SJCRH30 (cell line): ENCODE data around the gene CDA. TPM values are rescaled to one million over a fixed set of nuclear protein-coding genes. Genes with fewer than 3 reads are reported as not detected.

ENCODE experiments used
- DNase-seq, 2 experiments: peaks; one replicate each; pipeline ENCODE4 v3.0.0-alpha.2; 2015 to 2020
- H3K27ac ChIP-seq: fragments of 250-450 bp; sonication (Bioruptor Pico); 2 replicates; pipeline ENCODE4 v1.5.1; 2020; ENCODE audit warnings: mild to moderate bottlenecking, moderate library complexity
- H3K27me3 ChIP-seq: fragments of 250-450 bp; sonication (Bioruptor Pico); 2 replicates; pipeline ENCODE4 v1.5.1; 2020; ENCODE audit warnings: mild to moderate bottlenecking, moderate library complexity
- H3K36me3 ChIP-seq: fragments of 250-450 bp; sonication (Bioruptor Pico); 2 replicates; pipeline ENCODE4 v1.5.1; 2020; ENCODE audit warnings: mild to moderate bottlenecking, moderate library complexity
- H3K4me1 ChIP-seq: fragments of 250-450 bp; sonication (Bioruptor Pico); 2 replicates; pipeline ENCODE4 v1.5.1; 2020; ENCODE audit warnings: mild to moderate bottlenecking, moderate library complexity
- H3K4me3 ChIP-seq: fragments of 250-450 bp; sonication (Bioruptor Pico); 2 replicates; pipeline ENCODE4 v1.5.1; 2020; ENCODE audit warnings: mild to moderate bottlenecking, moderate library complexity
- H3K9me3 ChIP-seq: fragments of 250-450 bp; sonication (Bioruptor Pico); replicated peaks from 2 replicates; pipeline ENCODE4 v1.5.1; 2020; ENCODE audit warnings: mild to moderate bottlenecking, moderate library complexity
- total RNA-seq: library from RNA; depleted of rRNA; stranded (reverse); fragments of >200 nt; shearing (Covaris generic); gene quantifications from 2 replicates; pipeline ENCODE4 v1.2.3, GENCODE V29; 2014; rRNA removed

CDA gene
- total RNA-seq: not detected in 2 replicates

DNA sequence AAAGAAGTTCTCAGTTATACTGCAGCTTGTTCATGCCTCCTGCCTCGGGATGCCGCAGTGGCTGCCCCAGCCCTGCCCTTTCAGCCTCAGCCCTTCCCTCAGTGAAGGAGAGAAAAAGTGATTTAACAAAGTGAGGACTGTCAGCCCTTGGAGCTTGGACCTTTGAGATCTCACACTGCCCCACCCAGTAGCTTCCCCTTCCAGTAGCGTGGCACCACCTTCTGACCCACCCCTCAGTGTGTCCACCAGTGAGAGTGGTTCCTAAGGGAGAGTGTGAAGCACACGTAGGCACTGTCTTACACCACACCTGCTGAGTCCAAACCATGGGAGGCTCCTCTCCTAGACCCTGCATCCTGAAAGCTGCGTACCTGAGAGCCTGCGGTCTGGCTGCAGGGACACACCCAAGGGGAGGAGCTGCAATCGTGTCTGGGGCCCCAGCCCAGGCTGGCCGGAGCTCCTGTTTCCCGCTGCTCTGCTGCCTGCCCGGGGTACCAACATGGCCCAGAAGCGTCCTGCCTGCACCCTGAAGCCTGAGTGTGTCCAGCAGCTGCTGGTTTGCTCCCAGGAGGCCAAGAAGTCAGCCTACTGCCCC, at the start of gene CDA:
TSS of gene CDA (plus strand) at position 464 of the 592 bp plus-strand sequence. CDS start at position 497, 33 bp downstream.
- no peak for DNase-seq
- Histone ChIP-seq H3K27me3 (peaks cover 9% of the 10 kb centered on the region), H3K27ac (no peak within 1 kb of the TSS), H3K4me1 (no peaks in the 10 kb centered on the region), H3K36me3 (no peaks in the 10 kb centered on the region), H3K4me3 (no peak within 1 kb of the TSS), H3K9me3 (no peaks in the 10 kb centered on the region)

DNA sequence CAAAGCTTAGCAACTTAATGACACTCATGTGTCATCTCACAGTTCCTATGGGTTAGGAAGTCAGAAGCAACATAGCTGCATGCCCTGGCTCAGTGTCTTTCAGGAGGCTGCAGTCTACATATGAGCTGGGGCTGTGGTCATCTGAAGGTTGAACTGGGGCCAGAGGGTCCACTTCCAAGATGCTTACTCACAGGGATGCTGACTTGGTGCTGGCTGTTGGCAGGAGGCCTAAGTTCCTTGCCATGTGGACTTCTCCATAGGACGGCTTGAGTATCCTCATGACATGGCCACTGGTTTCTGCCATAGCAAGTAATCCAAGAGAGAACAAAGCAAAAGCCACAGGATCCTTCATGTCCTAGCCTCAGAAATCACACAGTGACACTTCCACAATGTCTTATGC, 48.6 kb upstream of the CDA start:
- no peak overlapping the region for H3K4me3 ChIP-seq
- H3K27me3 ChIP-seq: peaks cover 25% of the 10 kb centered on the region
- no peaks in the 10 kb centered on the region for H3K4me1 ChIP-seq
- H3K9me3 ChIP-seq: no peaks in the 10 kb centered on the region
- no peak for DNase-seq
- H3K27ac ChIP-seq: no peak overlapping the region
- no peaks in the 10 kb centered on the region for H3K36me3 ChIP-seq

DNA sequence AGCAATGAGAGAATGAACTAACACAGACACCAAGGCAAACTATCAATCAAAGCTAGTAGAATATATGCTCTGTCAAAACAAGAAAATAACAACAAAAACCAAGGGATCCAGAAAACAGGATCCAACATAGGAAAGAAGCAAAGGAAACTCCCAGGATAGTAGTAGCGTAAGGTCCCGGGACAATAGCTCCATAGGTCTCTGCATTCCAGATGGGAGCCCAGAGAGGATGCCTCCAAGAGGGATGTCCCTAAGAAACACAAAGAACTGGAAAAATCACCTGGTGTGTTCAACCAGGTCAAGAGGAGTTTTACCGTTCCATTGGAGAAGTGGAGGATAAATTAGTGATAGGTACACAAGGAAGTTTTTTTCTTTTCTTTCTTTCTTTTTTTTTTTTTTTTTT, 42.3 kb upstream of the CDA start:
- Histone ChIP-seq H3K36me3 (no peaks in the 10 kb centered on the region), H3K4me3 (no peak overlapping the region), H3K27ac (no peak overlapping the region), H3K9me3 (no peaks in the 10 kb centered on the region), H3K27me3 (peaks cover 13% of the 10 kb centered on the region), H3K4me1 (no peaks in the 10 kb centered on the region)
- no peak for DNase-seq

GRCh38 chr1:20551161-20551560, 37.7 kb upstream of the CDA start:
- no peaks in the 10 kb centered on the region for H3K36me3 ChIP-seq
- DNase-seq: no peak
- H3K27me3 ChIP-seq: peaks cover 1% of the 10 kb centered on the region; the same call in 1 of the 2 replicates
- no peaks in the 10 kb centered on the region for H3K9me3 ChIP-seq
- H3K4me3 ChIP-seq: no peak overlapping the region
- no peaks in the 10 kb centered on the region for H3K4me1 ChIP-seq
- no peak overlapping the region for H3K27ac ChIP-seq

DNA sequence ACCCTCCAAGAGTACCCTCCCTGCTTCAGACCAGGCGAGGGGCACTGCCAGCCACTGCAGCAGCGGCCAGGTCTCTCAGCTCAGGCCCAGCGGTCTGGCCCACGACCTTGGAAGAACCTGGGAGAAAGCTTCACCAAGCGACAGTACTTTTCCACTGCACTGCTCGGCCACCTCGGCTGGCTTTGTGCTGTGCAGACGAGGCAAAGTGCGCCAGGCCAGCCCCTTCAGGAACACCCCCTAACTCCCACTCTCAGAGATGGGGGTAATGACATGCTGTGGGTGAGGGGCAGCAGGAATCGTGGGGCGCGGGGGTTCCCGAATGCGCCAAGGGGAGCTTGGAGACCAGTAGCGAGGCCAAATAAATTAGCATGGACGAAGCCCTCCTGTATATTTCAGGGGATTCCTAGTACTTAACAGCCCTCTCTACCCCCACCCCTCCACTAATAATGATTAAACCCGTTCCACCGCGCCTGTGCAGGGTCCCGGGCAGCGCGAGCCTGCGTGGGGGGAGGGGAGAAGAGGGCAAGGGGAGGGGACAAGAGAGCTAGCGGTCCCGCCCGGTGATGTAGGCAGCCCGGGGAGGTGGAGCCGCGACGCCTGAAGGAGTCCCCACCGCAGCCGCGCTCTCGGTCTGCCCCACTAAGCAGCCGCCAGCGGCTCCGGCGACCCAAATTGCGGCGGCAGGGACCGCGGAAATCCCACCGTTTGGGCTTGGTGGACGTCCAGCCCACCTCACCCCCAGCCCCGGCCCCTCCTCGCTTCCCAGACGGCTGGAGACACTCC, 36.8 kb upstream of the CDA start, which contains the start of gene FAM43B:
TSS of gene FAM43B (plus strand) at position 629 of the 783 bp plus-strand sequence. CDS start 401 bp downstream, outside the sequence.
- Histone ChIP-seq H3K4me3 (peak within 1 kb of the TSS; percentile 51), H3K4me1 (no peaks in the 10 kb centered on the region), H3K27ac (peak within 1 kb of the TSS; percentile 38; the same call in 1 of the 2 replicates), H3K9me3 (no peaks in the 10 kb centered on the region), H3K27me3 (peaks cover 3% of the 10 kb centered on the region; the same call in 1 of the 2 replicates), H3K36me3 (no peaks in the 10 kb centered on the region)
- DNase-seq: peak; percentile 62 to 63

DNA sequence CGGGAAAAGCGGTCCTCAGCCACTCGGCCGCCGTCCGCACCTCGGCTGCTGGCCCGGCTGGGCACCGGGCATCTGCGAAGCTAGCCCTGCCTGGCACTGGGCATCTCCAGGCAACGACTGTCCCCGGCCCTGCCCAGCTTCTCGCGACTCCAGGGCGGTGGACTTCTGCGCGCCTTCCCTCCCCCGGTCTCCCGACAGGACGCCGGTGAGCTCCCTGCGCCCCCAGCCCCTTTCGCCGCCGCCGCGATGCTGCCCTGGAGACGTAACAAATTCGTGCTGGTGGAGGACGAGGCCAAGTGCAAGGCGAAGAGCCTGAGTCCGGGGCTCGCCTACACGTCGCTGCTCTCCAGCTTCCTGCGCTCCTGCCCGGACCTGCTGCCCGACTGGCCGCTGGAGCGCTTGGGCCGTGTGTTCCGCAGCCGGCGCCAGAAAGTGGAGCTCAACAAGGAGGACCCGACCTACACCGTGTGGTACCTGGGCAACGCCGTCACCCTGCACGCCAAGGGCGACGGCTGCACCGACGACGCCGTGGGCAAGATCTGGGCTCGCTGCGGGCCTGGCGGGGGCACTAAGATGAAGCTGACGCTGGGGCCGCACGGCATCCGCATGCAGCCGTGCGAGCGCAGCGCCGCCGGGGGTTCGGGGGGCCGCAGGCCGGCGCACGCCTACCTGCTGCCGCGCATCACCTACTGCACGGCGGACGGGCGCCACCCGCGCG, 36.0 kb upstream of the CDA start:
- Histone ChIP-seq H3K27me3 (peaks cover 3% of the 10 kb centered on the region; the same call in 1 of the 2 replicates), H3K4me1 (no peaks in the 10 kb centered on the region), H3K9me3 (no peaks in the 10 kb centered on the region), H3K36me3 (no peaks in the 10 kb centered on the region), H3K27ac (no peak overlapping the region), H3K4me3 (peak overlapping the region; percentile 51)
- no peak for DNase-seq

DNA sequence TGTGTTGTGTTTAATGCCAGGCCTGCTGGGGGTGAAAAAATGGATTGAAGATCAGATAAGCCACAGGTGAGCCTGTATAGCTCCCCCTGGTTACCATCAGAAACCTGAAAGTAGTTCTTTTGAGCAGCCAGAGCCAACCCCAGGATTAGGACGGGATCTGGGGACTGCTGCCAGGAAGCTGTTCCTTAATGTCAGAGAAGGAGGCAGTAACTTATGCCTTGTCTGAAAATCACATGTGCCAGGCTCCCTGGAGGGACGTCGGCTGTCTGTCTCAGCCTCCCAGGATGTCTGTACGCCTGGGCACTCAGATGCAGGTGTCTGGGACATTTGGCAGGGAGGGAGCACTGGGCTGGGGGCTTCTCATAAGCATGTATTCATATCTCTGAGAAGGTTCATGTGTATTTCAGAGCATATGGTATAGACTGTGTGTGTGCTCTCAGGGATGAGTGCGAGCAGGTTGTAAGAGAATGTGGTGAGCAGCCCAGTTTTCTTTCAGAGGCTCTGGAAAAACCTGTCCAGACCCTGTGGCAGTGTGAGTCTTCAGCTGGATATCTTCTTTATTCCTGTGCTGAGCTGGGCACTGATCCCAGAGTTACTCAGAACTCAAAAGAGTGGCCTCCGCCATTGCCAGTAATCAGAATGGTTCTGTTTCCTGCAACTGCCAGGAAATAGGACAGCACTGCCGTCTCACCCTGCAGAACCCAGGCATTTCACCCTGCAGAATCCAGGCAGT, 33.7 kb upstream of the CDA start:
- Histone ChIP-seq H3K4me3 (no peak overlapping the region), H3K27me3 (peaks cover 3% of the 10 kb centered on the region; the same call in 1 of the 2 replicates), H3K27ac (no peak overlapping the region), H3K36me3 (no peaks in the 10 kb centered on the region), H3K4me1 (no peaks in the 10 kb centered on the region), H3K9me3 (no peaks in the 10 kb centered on the region)
- no peak for DNase-seq

GRCh38 chr1:20555758-20556120, 33.2 kb upstream of the CDA start:
- Histone ChIP-seq H3K27ac (no peak overlapping the region), H3K4me3 (no peak overlapping the region), H3K36me3 (no peaks in the 10 kb centered on the region), H3K27me3 (peaks cover 3% of the 10 kb centered on the region; the same call in 1 of the 2 replicates), H3K4me1 (no peaks in the 10 kb centered on the region), H3K9me3 (no peaks in the 10 kb centered on the region)
- no peak for DNase-seq

- Histone ChIP-seq H3K36me3 (no peaks in the 10 kb centered on the region), H3K4me3 (no peak overlapping the region), H3K9me3 (no peaks in the 10 kb centered on the region), H3K27me3 (peaks cover 3% of the 10 kb centered on the region; the same call in 1 of the 2 replicates), H3K27ac (no peak overlapping the region), H3K4me1 (no peaks in the 10 kb centered on the region)
- no peak for DNase-seq
Observed at GRCh38 chr1:20558191-20558590, 30.7 kb upstream of the CDA start.

DNA sequence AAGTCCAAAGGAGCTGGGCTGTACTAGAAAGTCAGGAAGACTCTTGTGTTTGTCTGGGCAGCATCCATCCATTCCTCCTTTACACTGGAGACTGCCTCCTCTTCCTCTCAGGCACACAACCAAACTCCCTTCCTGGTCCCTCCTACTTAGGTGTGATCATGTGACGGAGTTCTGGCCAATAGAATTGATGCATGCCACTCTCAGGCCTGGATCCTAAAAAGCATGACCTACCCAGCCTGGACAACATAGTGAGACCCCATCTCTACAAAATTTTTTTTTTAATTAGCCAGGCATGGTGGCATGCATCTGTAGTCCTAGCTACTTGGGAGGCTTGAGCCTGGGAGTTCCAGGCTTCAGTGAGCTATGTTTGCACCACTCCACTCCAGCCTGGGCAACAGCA, 27.9 kb upstream of the CDA start:
- no peaks in the 10 kb centered on the region for H3K36me3 ChIP-seq
- no peaks in the 10 kb centered on the region for H3K9me3 ChIP-seq
- H3K4me3 ChIP-seq: no peak overlapping the region
- no peaks in the 10 kb centered on the region for H3K4me1 ChIP-seq
- no peak overlapping the region for H3K27ac ChIP-seq
- DNase-seq: no peak
- 0 out of 2 replicates have a peak, but pooled peaks cover 3% of the 10 kb centered on the region for H3K27me3 ChIP-seq

GRCh38 chr1:20565234-20565633, 23.7 kb upstream of the CDA start:
- no peaks in the 10 kb centered on the region; the same call in 1 of the 2 replicates for H3K9me3 ChIP-seq
- no peaks in the 10 kb centered on the region for H3K36me3 ChIP-seq
- no peak for DNase-seq
- H3K27ac ChIP-seq: no peak overlapping the region
- no peak overlapping the region for H3K4me3 ChIP-seq
- H3K4me1 ChIP-seq: no peaks in the 10 kb centered on the region
- peaks cover 4% of the 10 kb centered on the region; the same call in 1 of the 2 replicates for H3K27me3 ChIP-seq

DNA sequence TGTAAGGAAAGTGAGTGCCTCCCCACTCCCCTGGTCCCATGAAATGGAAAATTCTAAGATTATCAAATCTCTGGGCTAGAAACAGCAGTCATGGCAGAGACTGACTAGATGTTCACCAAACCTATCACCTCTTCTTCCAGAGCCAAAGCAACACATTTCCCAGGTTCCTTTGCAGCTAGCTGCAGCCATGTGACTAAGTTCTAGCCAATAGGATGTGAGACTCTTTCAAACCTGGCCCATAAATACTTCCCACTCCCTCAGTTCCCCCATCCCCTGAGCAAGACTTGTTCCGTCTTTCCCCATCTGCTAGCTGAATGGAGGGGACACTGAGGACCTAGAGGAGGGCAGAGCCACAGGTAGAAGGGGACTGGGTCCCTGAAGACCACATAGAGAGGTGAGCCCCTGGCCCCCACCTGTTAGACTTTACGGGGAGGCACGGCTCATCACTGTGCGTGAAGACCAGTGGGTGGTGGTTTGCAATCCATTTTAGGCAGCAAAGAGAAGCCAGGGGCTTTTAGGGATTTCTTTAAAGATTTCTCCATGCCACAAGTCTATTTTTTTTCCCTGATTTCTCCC, 19.3 kb upstream of the CDA start:
- no peak for DNase-seq
- Histone ChIP-seq H3K4me1 (no peaks in the 10 kb centered on the region), H3K36me3 (no peaks in the 10 kb centered on the region), H3K27ac (no peak overlapping the region), H3K4me3 (no peak overlapping the region), H3K9me3 (no peaks in the 10 kb centered on the region; the same call in 1 of the 2 replicates), H3K27me3 (peaks cover 7% of the 10 kb centered on the region; the same call in 1 of the 2 replicates)

GRCh38 chr1:20571427-20571826, 17.5 kb upstream of the CDA start:
- Histone ChIP-seq H3K4me1 (peaks cover 2% of the 10 kb centered on the region; the same call in 1 of the 2 replicates), H3K36me3 (no peaks in the 10 kb centered on the region), H3K27me3 (peaks cover 7% of the 10 kb centered on the region; the same call in 1 of the 2 replicates), H3K4me3 (no peak overlapping the region), H3K27ac (no peak overlapping the region), H3K9me3 (no peaks in the 10 kb centered on the region; the same call in 1 of the 2 replicates)
- no peak for DNase-seq

GRCh38 chr1:20573987-20574386, 14.9 kb upstream of the CDA start:
- H3K27ac ChIP-seq: no peak overlapping the region
- H3K4me1 ChIP-seq: peaks cover 2% of the 10 kb centered on the region; the same call in 1 of the 2 replicates
- H3K27me3 ChIP-seq: 0 out of 2 replicates have a peak, but pooled peaks cover 3% of the 10 kb centered on the region
- no peak for DNase-seq
- H3K9me3 ChIP-seq: no peaks in the 10 kb centered on the region
- no peak overlapping the region for H3K4me3 ChIP-seq
- H3K36me3 ChIP-seq: no peaks in the 10 kb centered on the region
